ENCODE measurements around the gene EMILIN1.

GRCh38 chr2:27033253-27033852 lies 45.1 kb upstream of the EMILIN1 start:
- no peak for TF ChIP-seq CTCF (IDR thresholded peaks at IDR 0.05)
- TF ChIP-seq POLR2A (IDR thresholded peaks at IDR 0.05), result no peak
